GM19395 (cell line): ENCODE data around the gene COL23A1.

ENCODE experiments used
- ATAC-seq: cut with Tn5 transposase; IDR thresholded peaks from one replicate; pipeline ENCODE4 v1.9.1; 2021; ENCODE audit warnings: mild to moderate bottlenecking, moderate library complexity; ENCODE audit not compliant: unreplicated experiment

The COL23A1 gene

DNA sequence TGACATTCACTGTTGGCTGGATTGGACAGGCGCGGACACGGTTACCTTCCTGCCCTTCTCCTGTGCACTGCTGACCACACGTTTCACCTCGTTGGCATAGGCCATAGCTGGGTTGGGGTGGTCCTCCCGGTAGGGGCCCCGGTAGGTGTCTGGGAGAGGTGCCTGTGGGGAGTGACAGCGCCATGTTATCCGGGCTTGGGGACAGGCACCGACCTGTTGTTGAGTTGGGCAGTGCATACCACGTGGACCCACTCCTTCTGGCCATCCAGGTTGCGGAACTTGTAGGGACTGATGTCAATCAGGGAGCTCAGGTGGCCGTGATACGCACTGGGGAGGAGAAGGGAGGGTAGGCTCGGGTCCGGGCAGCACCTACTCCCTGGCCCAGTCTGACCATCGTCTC is 365.8 kb downstream of the COL23A1 start:
- no peak for ATAC-seq

DNA sequence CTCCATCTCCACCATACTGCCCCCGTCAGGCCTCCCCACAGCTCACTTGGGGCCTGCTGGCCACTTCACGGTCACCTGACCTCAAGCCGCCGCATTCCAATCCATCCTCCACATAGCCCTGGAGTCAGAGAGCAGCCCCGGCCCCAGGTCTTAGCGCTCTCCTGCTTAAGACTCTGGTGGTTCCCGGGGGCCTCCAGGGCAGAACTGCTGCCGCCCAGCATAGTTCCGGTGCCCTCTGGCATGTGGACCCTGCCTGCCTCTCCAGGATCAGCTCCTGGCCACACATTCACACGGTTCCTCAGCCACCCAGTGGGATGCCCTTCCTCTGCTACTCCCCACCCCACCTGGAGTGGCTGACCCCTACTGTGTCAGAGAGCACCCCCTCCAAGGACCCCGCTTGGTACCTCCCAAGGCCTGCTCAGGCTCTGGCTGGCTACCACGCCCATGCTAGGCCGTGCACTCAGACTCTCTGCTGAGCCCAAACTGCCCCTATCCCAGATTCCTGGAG is 366.3 kb downstream of the COL23A1 start:
- no peak for ATAC-seq

DNA sequence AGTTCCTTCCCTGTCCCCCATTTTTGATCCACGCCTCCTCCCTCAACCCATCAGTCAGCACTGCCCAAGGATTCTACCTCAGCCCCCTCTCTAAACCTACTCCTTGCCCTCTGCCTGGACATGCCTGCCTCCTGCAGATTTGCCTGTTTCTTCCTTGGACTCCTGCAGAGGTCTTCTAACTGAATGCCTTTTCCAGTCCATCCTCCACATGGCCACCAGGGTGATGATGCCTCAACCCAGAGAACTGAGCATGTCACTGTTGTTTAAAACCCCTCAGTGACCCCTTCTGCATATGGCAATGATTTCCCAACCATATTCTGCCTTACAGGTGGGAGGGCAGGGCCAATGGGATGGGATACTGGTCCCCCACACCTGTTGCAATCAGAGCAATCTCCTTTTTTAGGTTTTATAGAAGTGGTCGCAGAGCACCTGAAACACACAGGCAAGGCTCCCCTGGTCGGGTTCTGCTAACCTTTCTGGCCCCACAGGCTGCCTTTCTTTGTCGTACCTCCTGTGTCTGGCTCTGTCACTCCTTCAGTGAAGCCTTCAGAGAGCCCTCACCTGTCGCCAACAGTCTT is 366.9 kb downstream of the COL23A1 start:
- ATAC-seq: no peak

DNA sequence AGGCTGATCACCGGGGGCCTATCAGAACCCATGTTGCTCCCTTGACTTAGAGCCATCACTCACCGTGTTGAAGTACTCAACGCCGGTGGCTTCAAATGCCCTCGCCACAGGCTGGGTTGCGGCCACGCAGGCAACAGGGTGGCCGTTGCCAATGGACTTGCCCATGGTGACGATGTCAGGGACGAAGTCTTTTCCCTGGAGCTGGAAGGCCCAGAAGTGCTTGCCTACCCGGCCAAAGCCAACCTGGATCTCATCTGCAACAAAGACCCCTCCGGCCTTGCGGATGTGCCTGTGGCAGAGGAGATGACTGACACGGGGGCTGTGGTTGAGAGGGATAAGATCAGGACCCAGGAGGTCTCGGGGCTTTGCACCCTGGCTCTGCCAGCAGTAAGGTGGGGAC is 367.9 kb downstream of the COL23A1 start:
- ATAC-seq: no peak

DNA sequence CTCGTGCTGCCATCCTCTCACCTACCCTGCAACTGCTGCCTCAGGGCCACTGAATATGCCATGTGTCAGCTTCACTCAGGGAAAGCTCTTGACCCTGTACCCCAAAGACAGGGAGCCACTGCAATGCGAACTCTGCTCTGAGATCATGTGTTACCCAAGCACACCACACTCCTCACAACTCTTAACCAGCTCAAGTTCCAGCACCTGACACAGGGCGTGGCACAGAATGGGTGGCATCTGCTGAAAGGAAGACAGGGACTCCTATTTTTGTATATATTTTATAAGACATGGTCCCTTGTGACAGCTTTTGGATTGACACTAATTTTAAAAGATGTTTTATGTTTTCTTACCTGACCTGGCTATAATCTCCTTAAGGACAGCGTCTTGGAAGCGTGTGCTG is 368.3 kb downstream of the COL23A1 start:
- no peak for ATAC-seq

DNA sequence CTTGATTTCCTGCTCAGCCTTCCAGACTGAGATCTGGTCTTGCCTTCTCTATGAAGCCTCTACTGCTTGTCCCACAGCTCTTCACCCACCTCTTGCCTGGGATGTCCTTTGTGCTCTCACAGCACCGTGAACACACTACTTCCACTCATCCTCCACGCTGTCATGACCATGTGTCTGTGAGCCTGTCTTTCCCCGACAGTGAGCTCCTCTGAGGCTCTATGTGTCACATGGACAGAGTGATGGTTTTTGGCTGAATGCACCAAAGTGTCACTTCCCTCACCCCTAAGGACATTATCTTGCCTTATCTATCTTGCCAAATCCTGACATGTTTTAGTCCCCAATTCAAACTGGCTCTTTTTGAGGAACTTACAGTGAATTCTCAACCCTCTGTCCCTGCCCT is 368.9 kb downstream of the COL23A1 start:
- ATAC-seq: no peak

DNA sequence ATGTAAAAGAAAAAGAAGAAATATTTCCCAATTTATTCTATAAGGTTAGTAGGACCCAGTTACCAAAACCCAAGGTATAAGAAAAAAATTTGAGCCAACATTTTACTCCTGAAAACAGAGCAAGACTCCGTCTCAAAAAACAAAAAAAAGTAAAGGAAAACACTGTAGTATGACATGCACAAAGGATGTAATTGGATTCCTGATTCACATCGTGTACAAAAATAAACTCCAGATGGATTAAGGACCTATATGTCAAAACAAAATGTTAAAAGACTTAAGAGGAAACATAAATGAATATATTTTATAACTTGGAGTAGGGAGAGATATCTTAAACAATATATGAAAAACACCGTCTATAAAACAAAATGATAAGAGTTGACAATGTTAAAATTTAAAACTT is 371.4 kb downstream of the COL23A1 start:
- ATAC-seq: no peak

DNA sequence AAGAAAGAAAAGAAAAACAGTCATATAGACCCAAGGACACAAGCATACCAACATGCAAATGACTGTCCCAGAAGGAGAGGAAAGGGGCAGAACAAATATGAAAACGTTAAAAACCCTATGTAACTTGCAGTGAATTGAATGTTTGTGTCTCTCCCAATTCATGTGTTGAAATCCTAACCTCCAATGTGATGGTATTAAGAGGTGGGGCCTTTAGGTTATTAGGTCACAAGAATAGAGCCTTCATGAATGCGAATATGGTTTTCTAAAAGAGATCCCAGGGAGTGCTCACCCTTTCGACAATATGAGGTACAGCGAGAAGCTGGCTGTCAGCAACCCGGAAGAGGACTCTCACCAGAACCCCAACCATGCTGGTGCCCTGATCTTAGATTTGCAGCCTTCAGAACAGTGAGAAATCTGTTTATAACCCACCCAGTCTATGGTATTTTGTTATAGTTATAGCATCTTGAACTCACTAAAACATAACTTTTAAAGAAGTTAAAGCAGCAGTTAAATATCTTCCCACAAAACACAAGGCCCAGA is 371.9 kb downstream of the COL23A1 start:
- no peak for ATAC-seq

DNA sequence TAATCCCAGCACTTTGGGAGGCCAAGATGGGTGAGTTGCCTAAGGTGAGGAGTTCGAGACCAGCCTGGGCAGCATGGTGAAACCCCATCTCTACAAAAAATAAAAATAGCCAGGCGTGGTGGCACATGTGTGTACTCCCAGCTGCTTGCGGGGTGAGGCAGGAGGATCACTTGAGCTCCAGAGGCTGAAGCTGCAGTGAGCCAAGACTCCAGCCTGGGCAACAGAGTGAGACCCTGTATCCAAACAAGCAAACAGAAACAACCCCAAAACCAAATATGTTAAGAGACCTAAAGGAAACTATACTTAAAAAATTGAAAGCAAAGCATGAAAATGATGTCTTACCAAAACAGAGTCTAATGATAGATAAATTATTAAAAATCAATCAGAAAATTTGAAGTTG is 373.4 kb downstream of the COL23A1 start:
- ATAC-seq: no peak

DNA sequence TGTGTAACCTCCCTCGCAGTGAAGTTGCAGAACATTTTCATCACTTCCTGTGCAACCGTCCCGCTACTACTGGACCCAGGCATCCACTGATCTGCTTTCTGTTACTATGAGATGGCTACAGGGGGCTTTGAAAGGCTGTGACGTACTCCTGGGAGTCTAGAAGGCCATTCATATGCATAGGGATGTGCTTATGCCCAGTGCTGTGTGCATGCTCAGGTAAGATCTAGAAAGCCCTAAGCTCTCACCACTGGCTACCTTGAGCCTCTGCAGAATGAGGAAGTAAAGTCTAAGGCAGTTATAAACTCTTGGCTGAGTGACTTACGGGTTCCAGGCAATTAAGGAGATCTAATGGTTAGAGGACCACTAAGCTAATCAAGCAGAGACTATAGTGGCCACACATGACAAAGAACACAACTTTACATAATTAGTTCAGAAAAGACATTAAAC is 374.1 kb downstream of the COL23A1 start:
- no peak for ATAC-seq

DNA sequence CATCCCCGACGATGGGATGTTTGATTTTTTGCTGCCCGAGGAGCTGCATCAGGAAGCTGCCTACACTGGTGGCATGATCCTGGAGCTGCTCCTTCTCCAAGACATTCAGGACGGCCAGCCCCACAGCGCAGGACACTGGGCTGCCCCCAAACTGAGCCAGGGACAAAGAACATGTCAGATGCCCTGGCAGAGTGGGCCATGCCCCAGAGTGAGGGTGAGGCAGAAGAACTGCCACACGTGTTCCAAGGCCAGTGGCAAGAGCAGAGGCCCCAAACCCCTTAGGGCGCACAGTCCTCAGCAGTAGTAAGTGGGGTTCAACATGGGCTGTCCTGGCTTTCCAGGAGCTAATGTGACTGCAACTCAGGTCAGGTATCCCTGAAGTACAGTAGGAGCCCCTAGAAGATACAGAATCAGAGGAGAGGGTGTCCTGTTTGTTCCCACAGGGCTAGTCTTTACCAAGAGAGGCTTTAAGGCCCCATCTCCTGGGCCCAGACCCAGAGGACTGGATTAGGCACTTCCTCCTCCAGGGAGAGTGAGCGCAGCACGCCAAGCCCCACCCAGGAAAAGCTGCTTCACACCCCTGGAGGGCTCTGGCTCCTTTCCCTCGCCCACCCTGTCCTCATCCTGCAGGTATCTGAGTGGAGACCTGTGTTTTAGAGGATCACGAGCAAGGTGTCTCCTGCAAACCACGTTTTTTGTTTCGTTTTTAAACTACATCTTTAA is 374.8 kb downstream of the COL23A1 start:
- no peak for ATAC-seq

DNA sequence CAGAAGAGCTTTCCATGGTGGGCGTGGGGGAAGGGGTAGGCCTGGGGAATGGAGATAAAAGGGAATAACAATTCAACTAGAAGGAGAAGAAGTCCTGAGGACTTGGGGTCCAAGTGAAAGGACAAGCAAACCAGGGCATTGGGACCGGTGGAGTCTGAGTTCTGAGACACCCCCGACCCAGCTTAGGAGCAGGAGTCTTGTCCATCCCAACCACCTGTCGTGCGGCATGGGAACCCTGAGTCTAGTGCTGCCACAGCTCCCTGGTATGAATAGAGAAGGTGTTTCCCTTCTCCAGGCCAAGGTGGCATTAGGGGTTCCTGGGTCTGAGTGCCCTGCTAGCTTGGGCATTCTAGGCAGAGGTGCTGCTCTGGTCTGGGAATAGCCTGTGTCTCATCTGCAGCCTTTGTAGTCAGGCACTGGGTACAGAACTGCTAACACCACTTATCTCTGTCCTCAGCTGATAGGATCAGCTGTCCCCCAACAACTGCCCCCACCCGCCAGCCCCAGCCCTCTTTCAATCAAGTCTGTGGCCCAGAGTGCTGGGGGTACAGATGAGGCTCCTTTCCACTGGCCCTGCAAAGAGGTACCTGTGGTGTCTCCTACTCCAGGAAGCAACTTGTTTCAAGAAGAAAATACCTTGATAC is 375.9 kb downstream of the COL23A1 start:
- ATAC-seq: no peak

DNA sequence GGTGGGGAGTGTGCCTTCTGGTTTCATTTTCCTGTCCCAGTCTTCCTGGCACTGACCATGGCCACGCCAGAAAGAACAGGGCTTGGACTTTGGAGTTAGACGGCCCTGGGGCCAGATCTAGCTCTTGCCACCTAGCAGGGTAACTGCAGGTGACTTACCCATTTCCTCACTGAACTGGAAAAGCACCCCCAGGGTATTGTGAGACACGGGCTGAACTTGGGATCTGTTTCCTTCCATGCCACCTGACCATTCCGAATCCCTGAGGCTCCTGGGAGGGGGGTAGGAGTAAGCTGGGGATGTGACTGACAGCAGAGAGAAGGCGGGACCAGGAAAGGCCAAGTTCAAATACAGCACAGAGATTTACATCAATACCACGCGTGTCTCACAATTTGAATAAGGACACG is 376.4 kb downstream of the COL23A1 start:
- no peak for ATAC-seq

DNA sequence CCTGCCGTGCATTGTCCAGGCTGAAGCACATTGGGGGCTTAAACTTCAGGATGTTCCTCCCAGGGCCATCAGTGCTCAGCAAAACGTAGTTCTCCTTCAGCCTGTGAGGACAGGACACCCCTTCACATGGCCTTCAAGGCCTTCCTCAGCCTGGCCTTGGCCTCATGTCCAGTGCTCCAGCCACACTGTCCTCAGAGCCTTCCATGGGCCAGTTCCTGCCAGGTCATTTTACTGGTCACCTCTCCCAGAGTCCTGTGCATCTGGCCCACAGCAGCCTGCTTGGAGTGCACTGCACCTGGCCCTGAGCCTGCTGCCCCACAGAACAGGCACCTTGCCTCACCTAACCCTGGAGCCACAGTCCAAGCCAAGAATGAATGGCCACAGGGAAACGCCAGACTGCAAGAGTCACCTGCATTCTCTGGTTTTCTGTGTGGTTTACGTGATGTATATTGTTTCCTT is 377.2 kb downstream of the COL23A1 start:
- no peak for ATAC-seq

DNA sequence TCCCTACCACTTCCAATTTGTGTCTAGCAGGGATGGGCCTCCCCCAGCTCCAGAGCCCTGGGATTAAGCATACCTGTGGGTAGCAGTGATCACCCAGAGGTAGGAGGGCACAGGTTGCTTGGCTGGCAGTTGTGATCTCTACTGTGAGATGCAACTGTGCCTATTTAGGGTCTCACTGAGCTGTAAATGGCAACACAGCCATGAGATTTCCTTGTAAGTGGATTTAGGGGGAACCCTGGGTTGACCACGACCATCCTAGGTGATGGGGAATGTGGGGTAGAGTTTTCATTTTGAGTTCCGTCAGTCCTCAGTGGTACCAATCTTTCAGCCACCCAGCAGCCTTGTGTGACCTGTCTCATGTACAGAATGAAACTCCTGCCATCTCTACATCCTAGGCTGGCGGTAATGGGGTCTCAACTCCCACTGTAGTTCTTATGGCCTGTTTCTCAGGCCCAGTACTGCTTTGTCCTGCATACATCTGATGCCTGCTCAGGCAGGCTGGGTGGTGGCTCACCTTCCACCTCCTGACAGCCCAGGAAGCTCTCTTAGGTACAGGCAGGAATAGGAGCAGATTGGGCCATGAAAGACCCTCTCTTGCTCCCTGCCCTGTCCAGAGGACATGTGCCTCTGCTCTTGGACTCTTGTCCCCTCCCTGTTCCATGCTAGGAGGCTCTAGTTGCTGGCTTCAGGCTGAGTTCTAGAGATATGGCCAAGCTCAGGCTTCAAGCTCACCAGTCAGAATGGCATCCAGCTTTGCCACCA is 377.8 kb downstream of the COL23A1 start:
- no peak for ATAC-seq

DNA sequence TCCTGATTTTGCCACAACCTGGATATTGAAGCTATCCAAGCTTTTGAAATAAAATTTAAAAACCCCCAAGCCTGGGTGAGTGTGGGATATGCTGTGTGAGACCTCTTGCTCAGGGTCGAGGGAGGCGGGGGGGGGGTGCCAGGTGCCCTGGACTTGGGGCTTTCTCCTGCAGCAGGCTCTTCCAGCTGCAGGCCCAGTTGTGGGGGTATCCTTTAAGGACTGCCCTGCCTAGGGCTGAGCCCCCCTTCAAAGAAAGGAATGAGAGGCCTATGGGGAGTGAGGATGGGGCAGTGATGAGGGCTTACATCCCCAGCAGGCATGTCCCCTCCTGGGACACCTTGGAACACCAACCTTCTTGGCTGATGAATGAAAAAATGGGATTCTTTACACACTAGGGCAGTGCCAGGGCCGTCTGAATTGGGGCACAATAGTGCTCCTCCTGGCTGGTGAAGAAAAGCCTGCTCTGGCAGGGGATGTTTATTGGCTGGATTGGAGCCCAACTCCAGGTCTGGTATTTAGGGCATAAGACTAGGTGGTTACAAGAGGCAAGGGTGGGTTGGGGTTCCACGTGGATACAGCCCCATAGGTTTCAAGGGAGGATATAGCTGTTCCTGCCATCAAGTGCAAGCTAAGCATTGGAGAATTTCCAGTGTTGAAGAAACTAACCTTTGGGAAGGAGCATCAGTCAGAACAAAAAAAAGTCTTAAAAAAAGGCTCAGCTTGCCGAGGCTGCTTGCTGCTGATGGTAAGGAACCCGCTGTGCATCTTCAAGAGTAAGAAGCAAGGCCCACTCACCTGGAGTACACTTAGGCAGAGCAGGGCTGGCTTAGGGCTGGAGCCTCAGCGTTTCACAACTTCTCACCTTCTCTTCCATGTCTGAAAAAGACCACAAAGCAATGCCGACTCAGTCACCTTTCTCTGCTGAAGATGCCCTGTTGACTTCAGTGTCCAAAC is 378.8 kb downstream of the COL23A1 start:
- ATAC-seq: no peak

DNA sequence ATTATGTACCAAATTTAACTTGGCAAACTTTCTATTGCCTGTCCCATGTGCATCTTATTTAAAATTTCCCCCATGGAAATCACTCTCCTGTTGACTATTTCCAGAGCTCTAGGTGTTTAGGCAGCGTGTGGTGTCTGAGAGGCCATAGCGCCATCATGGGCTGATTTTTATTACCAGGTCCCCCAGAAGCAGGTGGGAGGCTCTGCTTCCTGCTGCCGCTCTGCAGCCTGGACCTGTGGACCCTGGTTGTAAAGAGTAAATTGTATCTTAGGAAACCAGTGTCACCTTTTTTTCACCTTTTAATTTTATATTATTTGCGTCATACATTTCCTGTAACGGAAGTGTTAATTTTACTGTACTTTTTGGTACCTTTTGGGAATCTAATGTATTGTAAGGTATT is 379.5 kb downstream of the COL23A1 start:
- no peak for ATAC-seq

DNA sequence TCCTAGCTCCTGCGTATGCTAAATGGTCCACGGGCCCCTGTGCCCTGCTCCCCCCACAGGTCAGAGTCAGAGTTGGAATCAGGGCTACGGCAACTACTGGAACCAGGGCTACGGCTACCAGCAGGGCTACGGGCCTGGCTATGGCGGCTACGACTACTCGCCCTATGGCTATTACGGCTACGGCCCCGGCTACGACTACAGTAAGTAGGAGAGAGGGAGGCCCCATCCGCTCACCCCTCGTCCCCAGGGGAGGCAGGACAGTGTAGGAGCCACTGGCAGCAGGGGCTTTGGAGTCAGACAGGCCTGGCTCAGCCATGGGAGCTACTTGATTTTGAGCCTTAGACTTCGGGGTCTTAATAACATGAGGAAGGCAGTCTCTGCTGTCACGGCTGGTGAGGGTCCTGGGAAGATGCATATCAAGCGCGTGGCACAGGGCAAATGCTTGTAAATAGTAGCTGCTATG is 380.1 kb downstream of the COL23A1 start:
- no peak for ATAC-seq

DNA sequence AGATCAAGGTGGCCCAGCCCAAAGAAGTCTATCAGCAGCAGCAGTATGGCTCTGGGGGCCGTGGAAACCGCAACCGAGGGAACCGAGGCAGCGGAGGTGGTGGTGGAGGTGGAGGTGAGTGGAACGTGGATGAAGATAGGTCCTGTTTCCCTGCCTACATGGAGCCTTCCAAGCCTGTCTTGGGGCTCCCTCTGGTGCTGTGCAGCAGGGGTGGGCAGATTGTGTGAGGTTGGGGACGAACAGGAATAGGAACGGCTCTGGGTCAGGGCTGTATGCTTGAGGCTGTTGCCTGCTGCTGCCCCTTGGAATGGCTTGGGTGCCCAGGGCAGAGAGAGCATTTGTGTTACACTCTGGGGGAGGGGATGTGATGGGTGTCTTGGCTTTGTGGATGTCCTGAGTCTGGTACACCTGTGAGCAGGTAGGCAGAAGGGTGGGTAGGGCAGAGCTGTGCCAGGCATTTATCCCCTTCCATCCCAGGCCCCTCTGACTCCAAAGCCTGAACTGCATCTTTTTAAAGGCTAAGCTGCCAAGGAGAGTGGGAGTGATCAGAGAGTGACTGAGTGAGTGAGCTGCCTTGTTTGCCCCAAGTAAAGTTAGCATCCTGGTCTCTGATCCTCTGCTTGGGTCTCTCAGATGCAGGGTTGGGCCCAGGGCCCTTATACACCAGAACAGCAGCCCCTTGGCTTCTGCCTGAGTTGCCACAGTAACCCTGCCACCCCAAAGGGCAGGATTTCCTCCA is 380.7 kb downstream of the COL23A1 start:
- no peak for ATAC-seq
